Left lobe of liver (tissue), 2 donors: Measurements from ENCODE around the gene ZHX3. TPM values are rescaled to one million over a fixed set of nuclear protein-coding genes. Genes with fewer than 3 reads are reported as not detected.

Experiments
- ATAC-seq: fragments of 200-7000 bp; cut with Tn5 transposase; one replicate; pipeline ENCODE4 v1.9.1; 2020; ENCODE audit warnings: mild to moderate bottlenecking, moderate library complexity
- DNase-seq: peaks from one replicate; pipeline ENCODE4 v3.0.0-alpha.2; 2020; ENCODE audit warnings: low spot score
- total RNA-seq: library from RNA; stranded (reverse); gene quantifications from one replicate; pipeline ENCODE4 v1.2.1, GENCODE V29; 2021
- donor health status: DM: no; HTN: no; CAD: no; lungs with moderate emphysema.
- donor health status: DM: no; HTN: yes; CAD: no.

Gene ZHX3
- total RNA-seq, 1 donor from 2014 or later = 51.4 TPM

GRCh38 chr20:41232973-41233926 is 84.3 kb downstream of the ZHX3 start:
- ATAC-seq = peak; percentile 79
- peak; percentile 75 for DNase-seq

- ATAC-seq (no peak), DNase-seq (no peak)
Measured at GRCh38 chr20:41231136-41231535, 86.4 kb downstream of the ZHX3 start.

- no peak for ATAC-seq
Measured at GRCh38 chr20:41230136-41230535, 87.4 kb downstream of the ZHX3 start.

GRCh38 chr20:41229259-41229658 is 88.3 kb downstream of the ZHX3 start:
- ATAC-seq = no peak
- DNase-seq = no peak

More at GRCh38 chr20:41230136-41230535, 87.4 kb downstream of the ZHX3 start:
- DNase-seq = no peak

GRCh38 chr20:41228858-41229257 is 88.7 kb downstream of the ZHX3 start:
- no peak for DNase-seq
- ATAC-seq = no peak

- ATAC-seq (no peak), DNase-seq (no peak)
Measured at GRCh38 chr20:41226426-41226825, 91.1 kb downstream of the ZHX3 start.

GRCh38 chr20:41225091-41225490 is 92.4 kb downstream of the ZHX3 start:
- no peak for DNase-seq
- ATAC-seq = no peak

- DNase-seq = no peak
- ATAC-seq = no peak
Measured at GRCh38 chr20:41224281-41224680, 93.2 kb downstream of the ZHX3 start.

- DNase-seq (no peak), ATAC-seq (no peak)
Measured at GRCh38 chr20:41223112-41223511, 94.4 kb downstream of the ZHX3 start.

- DNase-seq = no peak
- no peak for ATAC-seq
Measured at GRCh38 chr20:41222703-41223102, 94.8 kb downstream of the ZHX3 start.

- ATAC-seq (no peak), DNase-seq (no peak)
Measured at GRCh38 chr20:41222296-41222695, 95.2 kb downstream of the ZHX3 start.

- ATAC-seq (no peak), DNase-seq (no peak)
Measured at GRCh38 chr20:41221614-41222218, 95.8 kb downstream of the ZHX3 start.

- no peak for DNase-seq
- ATAC-seq = no peak
Measured at GRCh38 chr20:41219824-41220223, 97.7 kb downstream of the ZHX3 start.

GRCh38 chr20:41218466-41218865 is 99.1 kb downstream of the ZHX3 start:
- no peak for ATAC-seq
- DNase-seq = no peak

GRCh38 chr20:41217422-41217821 is 100.1 kb downstream of the ZHX3 start:
- ATAC-seq = no peak
- DNase-seq = no peak

GRCh38 chr20:41214666-41215065 is 102.9 kb downstream of the ZHX3 start:
- DNase-seq (no peak), ATAC-seq (no peak)

- no peak for ATAC-seq
- no peak for DNase-seq
Measured at GRCh38 chr20:41214202-41214601, 103.3 kb downstream of the ZHX3 start.

GRCh38 chr20:41213150-41213820 is 104.2 kb downstream of the ZHX3 start:
- ATAC-seq (no peak), DNase-seq (no peak)

GRCh38 chr20:41205313-41205712 is 112.2 kb downstream of the ZHX3 start:
- DNase-seq (no peak), ATAC-seq (no peak)

- ATAC-seq (peak; percentile 23), DNase-seq (no peak)
Measured at GRCh38 chr20:41204304-41205265, 112.9 kb downstream of the ZHX3 start.
